Measurements from ENCODE around the gene ESYT3. TPM values are rescaled to one million over a fixed set of nuclear protein-coding genes. Genes with fewer than 3 reads are reported as not detected.

The ESYT3 gene
- total and polyA plus RNA-seq, 2 experiments from 2014 or later, result 3.5 to 8.2 TPM

DNA sequence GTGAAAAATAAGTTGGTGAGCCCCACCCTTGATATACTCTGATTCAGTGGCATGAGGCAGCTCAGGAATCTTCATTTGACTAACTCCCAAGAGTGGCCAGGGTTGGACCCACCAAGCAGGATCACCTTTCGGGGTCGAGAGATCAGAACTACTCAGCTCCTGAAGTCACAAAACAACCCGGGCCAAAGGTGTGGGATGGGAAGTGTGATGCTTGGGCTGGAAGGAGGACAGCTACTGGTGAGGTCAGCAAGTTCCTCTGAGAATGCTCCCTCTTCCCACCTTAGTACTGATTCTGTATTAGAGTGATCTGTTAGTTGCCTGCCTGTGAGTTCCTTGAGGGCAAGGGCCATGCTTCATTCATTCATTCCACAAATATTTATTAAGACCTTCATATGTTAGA lies 15.1 kb downstream of the ESYT3 start:
- H3K9me3 Mint-ChIP-seq, result no peaks in the 10 kb centered on the region
- no peak overlapping the region for H3K4me3 ChIP-seq
- peaks cover 5% of the 10 kb centered on the region for H3K27me3 Mint-ChIP-seq (ENCODE audit: insufficient read depth, low read depth, poor library complexity)
- DNase-seq (ENCODE audit: low spot score) (no peak), ATAC-seq (no peak)
- H3K4me2 ChIP-seq, result no peak overlapping the region
- no peaks in the 10 kb centered on the region for H3K27me3 ChIP-seq (ENCODE audit: insufficient read depth)
- peaks cover 5% of the 10 kb centered on the region for H3K4me1 Mint-ChIP-seq
- no peaks in the 10 kb centered on the region for H3K9me2 ChIP-seq (ENCODE audit: insufficient read depth)
- H3K4me3 Mint-ChIP-seq, result no peak overlapping the region
- H3K27ac Mint-ChIP-seq, result no peak overlapping the region
- H3F3A ChIP-seq (replicated peaks; ENCODE audit: low read depth), result no peaks in the 10 kb centered on the region
- H3K36me3 ChIP-seq (ENCODE audit: insufficient read depth), result no peaks in the 10 kb centered on the region
- H3K4me1 ChIP-seq (ENCODE audit: insufficient read depth), result no peaks in the 10 kb centered on the region
- H3K27ac ChIP-seq (ENCODE audit: low read depth), result no peak overlapping the region
- no peaks in the 10 kb centered on the region for H3K36me3 Mint-ChIP-seq (ENCODE audit: low read depth)
- no peak for TF ChIP-seq JUNB (IDR thresholded peaks at IDR 0.05; ENCODE audit: unreplicated experiment)
- TF ChIP-seq EZH2 (IDR thresholded peaks at IDR 0.05; ENCODE audit: low read depth, unreplicated experiment), result no peak
- no peak for TF ChIP-seq STAT1 (IDR thresholded peaks at IDR 0.05; ENCODE audit: unreplicated experiment)
- TF ChIP-seq, protein P1, sequence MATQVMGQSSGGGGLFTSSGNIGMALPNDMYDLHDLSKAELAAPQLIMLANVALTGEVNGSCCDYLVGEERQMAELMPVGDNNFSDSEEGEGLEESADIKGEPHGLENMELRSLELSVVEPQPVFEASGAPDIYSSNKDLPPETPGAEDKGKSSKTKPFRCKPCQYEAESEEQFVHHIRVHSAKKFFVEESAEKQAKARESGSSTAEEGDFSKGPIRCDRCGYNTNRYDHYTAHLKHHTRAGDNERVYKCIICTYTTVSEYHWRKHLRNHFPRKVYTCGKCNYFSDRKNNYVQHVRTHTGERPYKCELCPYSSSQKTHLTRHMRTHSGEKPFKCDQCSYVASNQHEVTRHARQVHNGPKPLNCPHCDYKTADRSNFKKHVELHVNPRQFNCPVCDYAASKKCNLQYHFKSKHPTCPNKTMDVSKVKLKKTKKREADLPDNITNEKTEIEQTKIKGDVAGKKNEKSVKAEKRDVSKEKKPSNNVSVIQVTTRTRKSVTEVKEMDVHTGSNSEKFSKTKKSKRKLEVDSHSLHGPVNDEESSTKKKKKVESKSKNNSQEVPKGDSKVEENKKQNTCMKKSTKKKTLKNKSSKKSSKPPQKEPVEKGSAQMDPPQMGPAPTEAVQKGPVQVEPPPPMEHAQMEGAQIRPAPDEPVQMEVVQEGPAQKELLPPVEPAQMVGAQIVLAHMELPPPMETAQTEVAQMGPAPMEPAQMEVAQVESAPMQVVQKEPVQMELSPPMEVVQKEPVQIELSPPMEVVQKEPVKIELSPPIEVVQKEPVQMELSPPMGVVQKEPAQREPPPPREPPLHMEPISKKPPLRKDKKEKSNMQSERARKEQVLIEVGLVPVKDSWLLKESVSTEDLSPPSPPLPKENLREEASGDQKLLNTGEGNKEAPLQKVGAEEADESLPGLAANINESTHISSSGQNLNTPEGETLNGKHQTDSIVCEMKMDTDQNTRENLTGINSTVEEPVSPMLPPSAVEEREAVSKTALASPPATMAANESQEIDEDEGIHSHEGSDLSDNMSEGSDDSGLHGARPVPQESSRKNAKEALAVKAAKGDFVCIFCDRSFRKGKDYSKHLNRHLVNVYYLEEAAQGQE (IDR thresholded peaks at IDR 0.05; ENCODE audit: unreplicated experiment), result no peak
- TF ChIP-seq, protein P2, sequence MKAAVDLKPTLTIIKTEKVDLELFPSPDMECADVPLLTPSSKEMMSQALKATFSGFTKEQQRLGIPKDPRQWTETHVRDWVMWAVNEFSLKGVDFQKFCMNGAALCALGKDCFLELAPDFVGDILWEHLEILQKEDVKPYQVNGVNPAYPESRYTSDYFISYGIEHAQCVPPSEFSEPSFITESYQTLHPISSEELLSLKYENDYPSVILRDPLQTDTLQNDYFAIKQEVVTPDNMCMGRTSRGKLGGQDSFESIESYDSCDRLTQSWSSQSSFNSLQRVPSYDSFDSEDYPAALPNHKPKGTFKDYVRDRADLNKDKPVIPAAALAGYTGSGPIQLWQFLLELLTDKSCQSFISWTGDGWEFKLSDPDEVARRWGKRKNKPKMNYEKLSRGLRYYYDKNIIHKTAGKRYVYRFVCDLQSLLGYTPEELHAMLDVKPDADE (IDR thresholded peaks at IDR 0.05), result no peak
- TF ChIP-seq NANOG (IDR thresholded peaks at IDR 0.05; ENCODE audit: borderline replicate concordance), result no peak
- TF ChIP-seq ZNF114 (CRISPR knock-in tag; IDR thresholded peaks at IDR 0.05), result no peak
- TF ChIP-seq, protein P3, sequence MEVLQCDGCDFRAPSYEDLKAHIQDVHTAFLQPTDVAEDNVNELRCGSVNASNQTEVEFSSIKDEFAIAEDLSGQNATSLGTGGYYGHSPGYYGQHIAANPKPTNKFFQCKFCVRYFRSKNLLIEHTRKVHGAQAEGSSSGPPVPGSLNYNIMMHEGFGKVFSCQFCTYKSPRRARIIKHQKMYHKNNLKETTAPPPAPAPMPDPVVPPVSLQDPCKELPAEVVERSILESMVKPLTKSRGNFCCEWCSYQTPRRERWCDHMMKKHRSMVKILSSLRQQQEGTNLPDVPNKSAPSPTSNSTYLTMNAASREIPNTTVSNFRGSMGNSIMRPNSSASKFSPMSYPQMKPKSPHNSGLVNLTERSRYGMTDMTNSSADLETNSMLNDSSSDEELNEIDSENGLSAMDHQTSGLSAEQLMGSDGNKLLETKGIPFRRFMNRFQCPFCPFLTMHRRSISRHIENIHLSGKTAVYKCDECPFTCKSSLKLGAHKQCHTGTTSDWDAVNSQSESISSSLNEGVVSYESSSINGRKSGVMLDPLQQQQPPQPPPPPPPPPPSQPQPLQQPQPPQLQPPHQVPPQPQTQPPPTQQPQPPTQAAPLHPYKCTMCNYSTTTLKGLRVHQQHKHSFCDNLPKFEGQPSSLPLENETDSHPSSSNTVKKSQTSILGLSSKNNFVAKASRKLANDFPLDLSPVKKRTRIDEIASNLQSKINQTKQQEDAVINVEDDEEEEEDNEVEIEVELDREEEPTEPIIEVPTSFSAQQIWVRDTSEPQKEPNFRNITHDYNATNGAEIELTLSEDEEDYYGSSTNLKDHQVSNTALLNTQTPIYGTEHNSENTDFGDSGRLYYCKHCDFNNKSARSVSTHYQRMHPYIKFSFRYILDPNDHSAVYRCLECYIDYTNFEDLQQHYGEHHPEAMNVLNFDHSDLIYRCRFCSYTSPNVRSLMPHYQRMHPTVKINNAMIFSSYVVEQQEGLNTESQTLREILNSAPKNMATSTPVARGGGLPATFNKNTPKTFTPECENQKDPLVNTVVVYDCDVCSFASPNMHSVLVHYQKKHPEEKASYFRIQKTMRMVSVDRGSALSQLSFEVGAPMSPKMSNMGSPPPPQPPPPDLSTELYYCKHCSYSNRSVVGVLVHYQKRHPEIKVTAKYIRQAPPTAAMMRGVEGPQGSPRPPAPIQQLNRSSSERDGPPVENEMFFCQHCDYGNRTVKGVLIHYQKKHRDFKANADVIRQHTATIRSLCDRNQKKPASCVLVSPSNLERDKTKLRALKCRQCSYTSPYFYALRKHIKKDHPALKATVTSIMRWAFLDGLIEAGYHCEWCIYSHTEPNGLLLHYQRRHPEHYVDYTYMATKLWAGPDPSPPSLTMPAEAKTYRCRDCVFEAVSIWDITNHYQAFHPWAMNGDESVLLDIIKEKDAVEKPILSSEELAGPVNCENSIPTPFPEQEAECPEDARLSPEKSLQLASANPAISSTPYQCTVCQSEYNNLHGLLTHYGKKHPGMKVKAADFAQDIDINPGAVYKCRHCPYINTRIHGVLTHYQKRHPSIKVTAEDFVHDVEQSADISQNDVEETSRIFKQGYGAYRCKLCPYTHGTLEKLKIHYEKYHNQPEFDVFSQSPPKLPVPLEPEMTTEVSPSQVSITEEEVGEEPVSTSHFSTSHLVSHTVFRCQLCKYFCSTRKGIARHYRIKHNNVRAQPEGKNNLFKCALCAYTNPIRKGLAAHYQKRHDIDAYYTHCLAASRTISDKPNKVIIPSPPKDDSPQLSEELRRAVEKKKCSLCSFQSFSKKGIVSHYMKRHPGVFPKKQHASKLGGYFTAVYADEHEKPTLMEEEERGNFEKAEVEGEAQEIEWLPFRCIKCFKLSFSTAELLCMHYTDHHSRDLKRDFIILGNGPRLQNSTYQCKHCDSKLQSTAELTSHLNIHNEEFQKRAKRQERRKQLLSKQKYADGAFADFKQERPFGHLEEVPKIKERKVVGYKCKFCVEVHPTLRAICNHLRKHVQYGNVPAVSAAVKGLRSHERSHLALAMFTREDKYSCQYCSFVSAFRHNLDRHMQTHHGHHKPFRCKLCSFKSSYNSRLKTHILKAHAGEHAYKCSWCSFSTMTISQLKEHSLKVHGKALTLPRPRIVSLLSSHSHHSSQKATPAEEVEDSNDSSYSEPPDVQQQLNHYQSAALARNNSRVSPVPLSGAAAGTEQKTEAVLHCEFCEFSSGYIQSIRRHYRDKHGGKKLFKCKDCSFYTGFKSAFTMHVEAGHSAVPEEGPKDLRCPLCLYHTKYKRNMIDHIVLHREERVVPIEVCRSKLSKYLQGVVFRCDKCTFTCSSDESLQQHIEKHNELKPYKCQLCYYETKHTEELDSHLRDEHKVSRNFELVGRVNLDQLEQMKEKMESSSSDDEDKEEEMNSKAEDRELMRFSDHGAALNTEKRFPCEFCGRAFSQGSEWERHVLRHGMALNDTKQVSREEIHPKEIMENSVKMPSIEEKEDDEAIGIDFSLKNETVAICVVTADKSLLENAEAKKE (CRISPR knock-in tag; IDR thresholded peaks at IDR 0.05), result no peak
- no peak for TF ChIP-seq EZH2phosphoT487 (IDR thresholded peaks at IDR 0.05; ENCODE audit: unreplicated experiment)
- no peak for TF ChIP-seq ZNF331 (CRISPR knock-in tag; IDR thresholded peaks at IDR 0.05; ENCODE audit: low read depth)
- TF ChIP-seq, protein P4, sequence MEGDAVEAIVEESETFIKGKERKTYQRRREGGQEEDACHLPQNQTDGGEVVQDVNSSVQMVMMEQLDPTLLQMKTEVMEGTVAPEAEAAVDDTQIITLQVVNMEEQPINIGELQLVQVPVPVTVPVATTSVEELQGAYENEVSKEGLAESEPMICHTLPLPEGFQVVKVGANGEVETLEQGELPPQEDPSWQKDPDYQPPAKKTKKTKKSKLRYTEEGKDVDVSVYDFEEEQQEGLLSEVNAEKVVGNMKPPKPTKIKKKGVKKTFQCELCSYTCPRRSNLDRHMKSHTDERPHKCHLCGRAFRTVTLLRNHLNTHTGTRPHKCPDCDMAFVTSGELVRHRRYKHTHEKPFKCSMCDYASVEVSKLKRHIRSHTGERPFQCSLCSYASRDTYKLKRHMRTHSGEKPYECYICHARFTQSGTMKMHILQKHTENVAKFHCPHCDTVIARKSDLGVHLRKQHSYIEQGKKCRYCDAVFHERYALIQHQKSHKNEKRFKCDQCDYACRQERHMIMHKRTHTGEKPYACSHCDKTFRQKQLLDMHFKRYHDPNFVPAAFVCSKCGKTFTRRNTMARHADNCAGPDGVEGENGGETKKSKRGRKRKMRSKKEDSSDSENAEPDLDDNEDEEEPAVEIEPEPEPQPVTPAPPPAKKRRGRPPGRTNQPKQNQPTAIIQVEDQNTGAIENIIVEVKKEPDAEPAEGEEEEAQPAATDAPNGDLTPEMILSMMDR (conservative IDR thresholded peaks at IDR 0.05; ENCODE audit: low read depth in 2 of 2), result no peak
- no peak for TF ChIP-seq CREB1 (CRISPR knock-in tag; IDR thresholded peaks at IDR 0.05; ENCODE audit: low read depth)
- TF ChIP-seq POLR2AphosphoS5 (IDR thresholded peaks at IDR 0.05; ENCODE audit: low read depth), result no peak
- H2AFZ ChIP-seq, result no peak overlapping the region
- no peaks in the 10 kb centered on the region for H3K79me2 ChIP-seq (replicated peaks; ENCODE audit: insufficient read depth)
- no peaks in the 10 kb centered on the region for H4K20me1 ChIP-seq (replicated peaks; ENCODE audit: insufficient read depth)
